SU-DHL-6 (cell line): ENCODE measurements around the gene AP1G2.

Experiments
- EZH2phosphoT487 ChIP-seq: fragments of 200-600 bp; sonication (generic), shearing (Covaris generic); conservative IDR thresholded peaks from 2 replicates; pipeline ENCODE4 v1.6.1; 2018; ENCODE audit warnings: mild to moderate bottlenecking, antibody characterized with exemption, low read length, moderate library complexity, mixed read lengths
- TF ChIP-seq, protein P1 (sequence below): fragments of 200-600 bp; sonication (generic); IDR thresholded peaks from one replicate; pipeline ENCODE4 v1.5.1; 2017; ENCODE audit warnings: antibody characterized with exemption, mild to moderate bottlenecking, low read length, moderate library complexity; ENCODE audit not compliant: insufficient read depth, poor library complexity, severe bottlenecking

DNA sequence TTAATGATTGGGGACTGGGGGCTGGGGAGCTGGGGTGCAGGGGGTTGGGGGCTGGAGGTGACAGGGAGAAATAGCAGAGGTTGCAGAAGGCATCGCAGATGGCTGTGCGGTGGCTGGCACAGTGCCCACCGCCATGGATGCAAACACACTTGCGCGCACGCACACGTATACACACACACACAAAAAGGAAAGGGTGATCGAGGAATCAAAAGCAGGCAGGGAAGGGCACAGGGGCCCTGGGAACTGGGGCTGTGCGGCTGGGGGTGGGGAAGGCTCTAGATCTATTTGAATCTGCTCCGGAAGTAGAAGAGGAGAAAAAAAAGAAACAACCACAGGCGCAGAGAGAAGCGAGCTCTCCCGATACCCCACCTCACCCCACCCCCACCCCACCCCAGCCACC, 55.4 kb downstream of the AP1G2 start:
- TF ChIP-seq, protein P1, sequence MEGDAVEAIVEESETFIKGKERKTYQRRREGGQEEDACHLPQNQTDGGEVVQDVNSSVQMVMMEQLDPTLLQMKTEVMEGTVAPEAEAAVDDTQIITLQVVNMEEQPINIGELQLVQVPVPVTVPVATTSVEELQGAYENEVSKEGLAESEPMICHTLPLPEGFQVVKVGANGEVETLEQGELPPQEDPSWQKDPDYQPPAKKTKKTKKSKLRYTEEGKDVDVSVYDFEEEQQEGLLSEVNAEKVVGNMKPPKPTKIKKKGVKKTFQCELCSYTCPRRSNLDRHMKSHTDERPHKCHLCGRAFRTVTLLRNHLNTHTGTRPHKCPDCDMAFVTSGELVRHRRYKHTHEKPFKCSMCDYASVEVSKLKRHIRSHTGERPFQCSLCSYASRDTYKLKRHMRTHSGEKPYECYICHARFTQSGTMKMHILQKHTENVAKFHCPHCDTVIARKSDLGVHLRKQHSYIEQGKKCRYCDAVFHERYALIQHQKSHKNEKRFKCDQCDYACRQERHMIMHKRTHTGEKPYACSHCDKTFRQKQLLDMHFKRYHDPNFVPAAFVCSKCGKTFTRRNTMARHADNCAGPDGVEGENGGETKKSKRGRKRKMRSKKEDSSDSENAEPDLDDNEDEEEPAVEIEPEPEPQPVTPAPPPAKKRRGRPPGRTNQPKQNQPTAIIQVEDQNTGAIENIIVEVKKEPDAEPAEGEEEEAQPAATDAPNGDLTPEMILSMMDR = no peak
- TF ChIP-seq EZH2phosphoT487 = no peak
